DMS 273 treated with DMSO at 0.1 percent for 48 hours (cell line): ENCODE measurements around the gene OPRM1.
"Not testable (repeated sequence)": the region's sequence is repeated elsewhere in the genome, so short reads cannot be mapped to it uniquely, and the experiment has no call there.

ENCODE experiments used
- DNase-seq: peaks from one replicate; lab custom pipeline; 2025; lab: John Stamatoyannopoulos, UW

Gene OPRM1

DNA sequence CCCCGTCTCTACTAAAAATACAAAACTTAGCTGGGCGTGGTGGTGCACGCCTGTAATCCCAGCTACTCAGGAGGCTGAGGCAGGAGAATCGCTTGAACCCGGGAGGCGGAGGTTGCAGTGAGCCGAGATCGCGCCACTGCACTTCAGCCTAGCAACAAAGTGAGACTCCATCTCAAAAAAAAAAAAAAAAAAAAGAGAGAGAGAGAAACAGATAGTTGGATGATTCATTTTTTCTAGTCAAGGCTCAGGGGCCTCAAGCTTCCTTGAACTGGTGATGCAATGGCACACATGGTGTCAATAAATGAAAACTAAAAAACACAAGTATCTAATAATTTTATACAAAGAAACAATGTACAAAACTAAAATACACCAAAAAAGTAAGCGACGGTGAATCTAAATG lies 202.0 kb downstream of the OPRM1 start:
- not testable (repeated sequence) for DNase-seq

- no peak for DNase-seq
Observed at GRCh38 chr6:154241581-154241980, 202.5 kb downstream of the OPRM1 start.

GRCh38 chr6:154242617-154243357 lies 203.7 kb downstream of the OPRM1 start:
- no peak for DNase-seq

DNA sequence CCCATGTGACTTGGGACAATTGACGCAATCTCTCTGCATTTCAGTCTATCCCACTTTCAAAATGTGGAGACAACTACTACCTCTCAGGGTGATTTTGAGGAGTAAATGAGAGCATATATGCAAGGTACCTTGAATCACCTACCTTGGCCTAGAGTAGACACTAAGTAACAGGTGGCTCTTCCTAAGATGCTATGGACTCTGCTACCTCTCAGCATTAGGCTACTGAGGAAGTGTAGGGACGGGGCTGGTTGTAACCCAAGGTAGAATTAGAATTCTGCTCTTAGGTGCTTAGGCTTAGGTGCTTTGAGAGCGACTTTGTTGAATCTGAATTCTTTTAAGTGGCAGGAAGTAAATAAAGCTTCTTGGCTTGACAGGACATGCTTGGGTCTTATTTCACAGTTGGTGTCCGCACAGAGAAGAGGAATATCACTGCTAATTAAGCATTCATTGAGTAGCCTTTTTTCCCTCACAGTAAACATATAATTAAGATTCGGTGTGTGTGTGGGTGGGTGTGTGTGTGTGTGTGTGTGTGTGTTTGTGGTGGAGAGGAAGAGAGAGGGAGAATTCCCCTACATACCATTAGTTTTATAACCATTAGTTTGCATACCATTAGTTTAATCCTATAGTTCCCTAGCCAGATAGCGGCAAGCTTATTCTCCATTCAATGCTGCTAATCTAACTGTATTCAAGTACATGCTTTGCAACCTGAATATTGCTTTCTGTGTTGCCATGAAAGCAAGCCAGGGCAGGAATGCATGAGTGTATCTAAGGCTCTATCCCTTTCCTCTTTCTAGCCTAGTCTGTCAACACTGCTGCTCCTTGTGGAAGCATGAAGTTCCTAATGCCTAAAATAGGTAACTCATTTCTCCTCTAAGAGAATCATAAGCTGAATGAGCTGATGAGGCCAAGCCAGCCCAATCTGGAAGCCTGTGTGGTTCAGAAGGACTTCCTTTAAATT lies 205.0 kb downstream of the OPRM1 start:
- no peak for DNase-seq

- DNase-seq = no peak
Observed at GRCh38 chr6:154245506-154245905, 206.5 kb downstream of the OPRM1 start.

GRCh38 chr6:154246723-154247118 lies 207.7 kb downstream of the OPRM1 start:
- no peak for DNase-seq

- no peak for DNase-seq
Observed at GRCh38 chr6:154247119-154247861, 208.2 kb downstream of the OPRM1 start.

DNA sequence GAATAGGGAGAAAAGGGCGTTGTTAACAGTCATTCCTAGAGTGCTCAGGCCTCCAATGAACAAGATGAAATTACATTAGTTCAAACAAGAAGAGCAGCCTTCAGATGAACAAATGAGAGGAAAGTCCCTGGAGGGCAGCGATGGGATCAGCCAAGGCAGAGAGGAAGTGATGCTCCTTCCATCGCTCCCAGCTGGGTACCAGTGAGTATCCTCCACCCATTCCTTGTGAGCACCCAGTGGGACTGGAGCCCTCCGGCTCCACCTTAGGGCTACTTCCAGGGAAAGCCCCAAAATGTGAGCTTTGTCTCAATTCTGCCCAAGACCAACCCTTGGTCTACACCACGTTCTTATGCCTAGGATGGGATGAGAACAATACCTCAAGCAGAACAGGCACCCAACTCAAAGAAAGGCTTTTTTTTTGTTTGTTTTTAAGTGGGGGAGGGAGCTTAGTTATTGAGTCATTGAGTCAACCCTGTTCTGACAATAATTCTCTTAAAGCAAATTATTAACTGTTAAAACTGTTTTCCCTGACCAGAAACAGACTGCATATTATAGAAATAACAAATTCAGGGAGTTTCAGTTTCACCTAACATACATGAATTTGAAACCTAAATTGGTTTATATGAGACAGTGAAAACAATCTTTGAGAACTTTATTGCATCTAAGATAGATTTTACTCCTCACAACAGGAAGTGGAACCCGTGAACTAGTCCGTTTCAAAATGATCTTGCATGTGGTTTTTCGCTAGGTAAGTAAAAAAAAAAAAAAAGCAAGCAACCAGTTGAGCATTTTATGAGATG lies 210.7 kb downstream of the OPRM1 start:
- no peak for DNase-seq

DNA sequence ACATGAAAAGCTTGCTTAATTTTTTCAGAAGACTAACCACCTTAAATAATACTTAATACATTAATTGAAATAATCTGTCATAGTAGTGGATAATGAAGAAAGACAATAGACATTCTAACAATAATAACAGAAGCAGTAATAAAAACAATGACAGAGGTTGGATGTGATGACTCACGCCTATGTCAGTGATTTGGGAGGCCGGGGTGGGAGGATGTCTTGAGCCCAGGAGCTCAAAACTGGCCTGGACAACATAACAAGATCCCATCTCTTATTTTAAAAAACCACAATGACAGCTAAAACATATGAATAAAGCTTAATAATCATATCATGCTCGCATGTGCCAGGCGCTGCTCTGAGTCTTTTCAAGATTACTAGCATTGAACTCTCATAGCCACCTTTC lies 212.1 kb downstream of the OPRM1 start:
- DNase-seq = no peak

- DNase-seq = no peak
Observed at GRCh38 chr6:154252678-154253077, 213.6 kb downstream of the OPRM1 start.

GRCh38 chr6:154257067-154257466 lies 218.0 kb downstream of the OPRM1 start:
- no peak for DNase-seq

- no peak for DNase-seq
Observed at GRCh38 chr6:154258064-154258757, 219.2 kb downstream of the OPRM1 start.

GRCh38 chr6:154261688-154262397 lies 222.8 kb downstream of the OPRM1 start:
- DNase-seq = no peak

DNA sequence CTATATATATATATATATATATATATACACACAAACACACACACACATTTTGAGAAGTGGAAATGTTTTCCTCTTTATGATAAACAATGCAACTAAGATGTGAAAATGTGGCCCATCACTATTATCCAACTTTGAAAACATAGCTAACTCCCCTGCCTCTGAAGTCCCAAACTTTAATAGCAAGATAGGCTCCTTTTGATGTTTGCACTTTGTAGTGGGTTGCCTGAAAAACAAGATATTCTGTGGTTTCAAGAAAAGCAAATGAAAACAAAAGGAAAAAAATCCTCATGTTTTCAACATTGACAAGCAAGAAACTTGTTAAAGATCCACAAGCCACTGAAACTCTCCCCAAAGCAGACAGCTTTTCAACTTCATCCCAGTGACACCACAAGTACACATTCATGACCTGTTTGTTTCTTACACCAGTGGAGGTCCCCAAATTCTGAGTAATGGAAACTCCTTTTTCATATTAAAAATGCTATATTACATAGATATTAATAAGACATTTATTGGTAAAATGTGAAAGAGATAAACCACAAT lies 227.6 kb downstream of the OPRM1 start:
- DNase-seq = no peak

GRCh38 chr6:154267508-154268106 lies 228.6 kb downstream of the OPRM1 start:
- DNase-seq = no peak

GRCh38 chr6:154268486-154268885 lies 229.4 kb downstream of the OPRM1 start:
- DNase-seq = no peak

- no peak for DNase-seq
Observed at GRCh38 chr6:154274168-154274567, 235.1 kb downstream of the OPRM1 start.

DNA sequence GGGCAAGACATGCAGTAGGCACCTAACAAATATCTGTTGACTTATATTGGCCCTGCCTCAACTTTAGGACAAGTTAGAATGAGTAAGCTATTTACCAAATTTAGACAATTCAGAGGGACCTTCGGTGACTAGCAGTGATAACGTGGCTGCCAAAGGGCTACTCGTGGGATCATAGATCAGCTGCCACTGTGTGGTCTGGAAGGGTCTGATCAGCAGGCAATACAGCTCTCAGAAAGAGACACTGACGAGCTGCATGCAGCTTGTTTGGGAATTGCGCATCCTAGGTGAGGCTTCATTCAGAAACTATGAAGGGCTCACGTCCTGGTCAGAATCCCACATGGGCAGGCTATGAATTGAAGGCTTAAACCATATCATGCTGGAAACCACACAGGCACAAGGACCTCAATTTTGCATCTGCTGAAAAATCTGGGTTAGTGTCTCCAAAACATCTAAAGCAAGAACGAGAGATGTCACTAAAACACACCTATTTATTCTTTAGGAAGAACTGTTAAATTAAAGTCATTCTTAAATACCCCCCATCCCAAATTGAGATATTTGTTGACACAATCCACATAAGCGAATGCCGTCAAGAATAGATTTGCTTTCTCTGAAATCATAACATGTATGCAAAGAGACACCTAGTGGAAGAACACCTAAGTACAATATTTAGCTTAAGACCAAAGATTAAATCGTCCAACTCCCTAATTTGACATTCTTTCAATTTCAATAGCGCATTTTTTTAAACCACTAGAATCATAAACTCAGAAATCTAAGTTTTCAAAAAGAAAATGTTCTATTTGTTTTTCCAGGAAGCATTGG lies 238.0 kb downstream of the OPRM1 start:
- DNase-seq = no peak

DNA sequence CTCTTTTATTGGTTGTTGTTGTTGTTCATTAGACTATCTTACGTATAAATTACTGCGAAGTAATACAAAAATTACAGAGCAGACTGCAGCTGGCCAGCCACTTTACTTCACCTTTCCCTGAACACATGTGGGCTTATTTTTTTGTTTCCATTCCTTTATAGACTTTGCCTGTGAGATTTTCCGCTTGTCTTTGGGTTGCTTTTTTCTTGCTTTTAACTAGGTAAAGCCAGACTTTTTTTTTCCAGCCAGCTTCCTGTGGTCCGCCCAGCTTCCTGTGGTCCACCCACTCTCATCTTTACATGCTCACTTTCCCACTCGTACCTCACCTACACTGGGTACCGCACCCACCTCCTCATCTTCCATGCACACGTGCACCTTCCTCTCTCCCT lies 238.6 kb downstream of the OPRM1 start:
- no peak for DNase-seq
